ENCODE results near the gene P3H4. TPM values are rescaled to one million over a fixed set of nuclear protein-coding genes. Genes with fewer than 3 reads are reported as not detected.

The P3H4 gene
- total RNA-seq, 2 experiments from 2014 or later = 1.3 to 2.3 TPM

DNA sequence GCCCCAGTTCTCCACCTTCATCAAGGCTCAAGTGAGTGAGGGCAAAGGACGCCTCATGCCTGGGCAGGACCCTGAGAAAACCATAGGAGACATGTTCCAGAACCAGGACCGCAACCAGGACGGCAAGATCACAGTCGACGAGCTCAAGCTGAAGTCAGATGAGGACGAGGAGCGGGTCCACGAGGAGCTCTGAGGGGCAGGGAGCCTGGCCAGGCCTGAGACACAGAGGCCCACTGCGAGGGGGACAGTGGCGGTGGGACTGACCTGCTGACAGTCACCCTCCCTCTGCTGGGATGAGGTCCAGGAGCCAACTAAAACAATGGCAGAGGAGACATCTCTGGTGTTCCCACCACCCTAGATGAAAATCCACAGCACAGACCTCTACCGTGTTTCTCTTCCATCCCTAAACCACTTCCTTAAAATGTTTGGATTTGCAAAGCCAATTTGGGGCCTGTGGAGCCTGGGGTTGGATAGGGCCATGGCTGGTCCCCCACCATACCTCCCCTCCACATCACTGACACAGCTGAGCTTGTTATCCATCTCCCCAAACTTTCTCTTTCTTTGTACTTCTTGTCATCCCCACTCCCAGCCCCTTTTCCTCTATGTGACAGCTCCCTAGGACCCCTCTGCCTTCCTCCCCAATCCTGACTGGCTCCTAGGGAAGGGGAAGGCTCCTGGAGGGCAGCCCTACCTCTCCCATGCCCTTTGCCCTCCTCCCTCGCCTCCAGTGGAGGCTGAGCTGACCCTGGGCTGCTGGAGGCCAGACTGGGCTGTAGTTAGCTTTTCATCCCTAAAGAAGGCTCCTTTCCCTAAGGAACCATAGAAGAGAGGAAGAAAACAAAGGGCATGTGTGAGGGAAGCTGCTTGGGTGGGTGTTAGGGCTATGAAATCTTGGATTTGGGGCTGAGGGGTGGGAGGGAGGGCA is 10.7 kb upstream of the P3H4 start:
- H3K27ac Mint-ChIP-seq = no peak overlapping the region
- H3K4me3 Mint-ChIP-seq = no peak overlapping the region
- H3K27ac ChIP-seq (ENCODE audit: low read depth in 1 of 2, low read length in 2 of 2) = no peak overlapping the region
- no peaks in the 10 kb centered on the region for H3K9me3 Mint-ChIP-seq
- H3K9me3 ChIP-seq (ENCODE audit: control insufficient read depth in 1 of 2, insufficient read depth in 1 of 2, low read length in 2 of 2) = no peaks in the 10 kb centered on the region
- H3K4me3 ChIP-seq (ENCODE audit: low read length) = no peak overlapping the region
- H3K4me1 ChIP-seq (ENCODE audit: insufficient read depth, low read length) = no peaks in the 10 kb centered on the region
- peaks cover 3% of the 10 kb centered on the region for H3K36me3 Mint-ChIP-seq (ENCODE audit: low read depth)
- intact Hi-C loops (cut with DNase I, micrococcal nuclease) = no loop called here
- ChIA-PET POLR2A (interaction anchor here (1.2 kb wide), 1 partner anchor 12 kb away, joined by 3 read pairs; no protein-coding TSS in a partner anchor), CTCF (no interaction called here)
- ATAC-seq (ENCODE audit: poor library complexity) (no peak), DNase-seq (no peak)
- peaks cover 2% of the 10 kb centered on the region for H3K36me3 ChIP-seq (ENCODE audit: insufficient read depth, low read length)
- no peaks in the 10 kb centered on the region for H3K4me1 Mint-ChIP-seq (ENCODE audit: low read depth)
- H3K27me3 Mint-ChIP-seq = no peaks in the 10 kb centered on the region
- no peaks in the 10 kb centered on the region for H3K27me3 ChIP-seq (ENCODE audit: control insufficient read depth in 1 of 2, insufficient read depth in 2 of 2, low read length in 2 of 2)
- TF ChIP-seq, protein P1, sequence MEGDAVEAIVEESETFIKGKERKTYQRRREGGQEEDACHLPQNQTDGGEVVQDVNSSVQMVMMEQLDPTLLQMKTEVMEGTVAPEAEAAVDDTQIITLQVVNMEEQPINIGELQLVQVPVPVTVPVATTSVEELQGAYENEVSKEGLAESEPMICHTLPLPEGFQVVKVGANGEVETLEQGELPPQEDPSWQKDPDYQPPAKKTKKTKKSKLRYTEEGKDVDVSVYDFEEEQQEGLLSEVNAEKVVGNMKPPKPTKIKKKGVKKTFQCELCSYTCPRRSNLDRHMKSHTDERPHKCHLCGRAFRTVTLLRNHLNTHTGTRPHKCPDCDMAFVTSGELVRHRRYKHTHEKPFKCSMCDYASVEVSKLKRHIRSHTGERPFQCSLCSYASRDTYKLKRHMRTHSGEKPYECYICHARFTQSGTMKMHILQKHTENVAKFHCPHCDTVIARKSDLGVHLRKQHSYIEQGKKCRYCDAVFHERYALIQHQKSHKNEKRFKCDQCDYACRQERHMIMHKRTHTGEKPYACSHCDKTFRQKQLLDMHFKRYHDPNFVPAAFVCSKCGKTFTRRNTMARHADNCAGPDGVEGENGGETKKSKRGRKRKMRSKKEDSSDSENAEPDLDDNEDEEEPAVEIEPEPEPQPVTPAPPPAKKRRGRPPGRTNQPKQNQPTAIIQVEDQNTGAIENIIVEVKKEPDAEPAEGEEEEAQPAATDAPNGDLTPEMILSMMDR (IDR thresholded peaks at IDR 0.05) = no peak

DNA sequence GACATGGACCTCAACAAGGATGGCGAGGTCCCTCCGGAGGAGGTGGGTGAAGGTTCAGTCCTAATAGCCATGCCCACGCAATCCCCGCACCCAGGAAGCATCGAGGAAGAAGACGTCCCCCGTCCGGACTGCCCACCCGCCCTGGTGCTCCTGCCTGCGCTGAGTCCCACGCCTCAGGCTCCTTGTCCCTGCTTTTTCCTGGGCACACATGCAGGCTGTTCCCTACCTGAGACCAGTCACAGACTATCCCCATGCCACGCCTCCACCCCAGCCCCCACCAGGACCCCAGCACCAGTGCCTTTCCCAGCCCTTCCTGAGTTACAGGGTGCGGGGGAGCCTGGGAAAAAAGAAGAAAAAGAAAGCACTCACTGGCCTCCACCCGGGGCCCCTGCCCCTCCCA is 10.0 kb upstream of the P3H4 start:
- H3K27ac Mint-ChIP-seq = no peak overlapping the region
- CTCF ChIA-PET = no interaction called here
- Histone ChIP-seq H3K4me3 (ENCODE audit: low read length) (no peak overlapping the region), H3K27ac (ENCODE audit: low read depth in 1 of 2, low read length in 2 of 2) (no peak overlapping the region), H3K27me3 (ENCODE audit: control insufficient read depth in 1 of 2, insufficient read depth in 2 of 2, low read length in 2 of 2) (no peaks in the 10 kb centered on the region), H3K9me3 (ENCODE audit: control insufficient read depth in 1 of 2, insufficient read depth in 1 of 2, low read length in 2 of 2) (no peaks in the 10 kb centered on the region), H3K4me1 (ENCODE audit: insufficient read depth, low read length) (no peaks in the 10 kb centered on the region), H3K36me3 (ENCODE audit: insufficient read depth, low read length) (peaks cover 2% of the 10 kb centered on the region)
- H3K4me3 Mint-ChIP-seq = no peak overlapping the region
- H3K36me3 Mint-ChIP-seq (ENCODE audit: low read depth) = no peaks in the 10 kb centered on the region
- no peak for ATAC-seq (ENCODE audit: poor library complexity)
- no peaks in the 10 kb centered on the region for H3K27me3 Mint-ChIP-seq
- TF ChIP-seq, protein P1 (IDR thresholded peaks at IDR 0.05) = no peak
- H3K4me1 Mint-ChIP-seq (ENCODE audit: low read depth) = no peaks in the 10 kb centered on the region
- H3K9me3 Mint-ChIP-seq = no peaks in the 10 kb centered on the region
- intact Hi-C loops (cut with DNase I, micrococcal nuclease) = no loop called here
- POLR2A ChIA-PET = interaction anchor here (1.2 kb wide), 1 partner anchor 11 kb away, joined by 3 read pairs; no protein-coding TSS in a partner anchor
- DNase-seq = no peak

DNA sequence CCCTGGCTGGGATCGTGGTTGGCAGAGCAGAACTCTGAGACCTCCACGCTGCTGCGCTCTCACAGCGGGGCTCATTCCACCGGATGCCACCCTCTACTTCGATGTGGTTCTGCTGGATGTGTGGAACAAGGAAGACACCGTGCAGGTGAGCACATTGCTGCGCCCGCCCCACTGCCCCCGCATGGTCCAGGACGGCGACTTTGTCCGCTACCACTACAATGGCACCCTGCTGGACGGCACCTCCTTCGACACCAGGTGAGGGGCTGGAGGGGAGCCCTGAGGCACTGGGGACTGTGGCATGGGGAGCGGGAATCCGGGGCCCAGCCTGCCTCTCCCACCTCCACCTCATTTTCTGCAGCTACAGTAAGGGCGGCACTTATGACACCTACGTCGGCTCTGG is 6.3 kb upstream of the P3H4 start:
- no peaks in the 10 kb centered on the region for H3K4me1 Mint-ChIP-seq (ENCODE audit: low read depth)
- no peaks in the 10 kb centered on the region for H3K9me3 Mint-ChIP-seq
- CTCF ChIA-PET = no interaction called here
- ATAC-seq (ENCODE audit: poor library complexity) = no peak
- H3K4me1 ChIP-seq (ENCODE audit: insufficient read depth, low read length) = peaks cover under 1% of the 10 kb centered on the region
- no peak for DNase-seq
- POLR2A ChIA-PET = no interaction called here
- no peaks in the 10 kb centered on the region for H3K36me3 Mint-ChIP-seq (ENCODE audit: low read depth)
- no peaks in the 10 kb centered on the region for H3K27me3 ChIP-seq (ENCODE audit: control insufficient read depth in 1 of 2, insufficient read depth in 2 of 2, low read length in 2 of 2)
- no peaks in the 10 kb centered on the region for H3K9me3 ChIP-seq (ENCODE audit: control insufficient read depth in 1 of 2, insufficient read depth in 1 of 2, low read length in 2 of 2)
- TF ChIP-seq, protein P1 (IDR thresholded peaks at IDR 0.05) = no peak
- no peak overlapping the region for H3K4me3 Mint-ChIP-seq
- no peak overlapping the region for H3K27ac Mint-ChIP-seq
- no peak overlapping the region for H3K27ac ChIP-seq (ENCODE audit: low read depth in 1 of 2, low read length in 2 of 2)
- H3K4me3 ChIP-seq (ENCODE audit: low read length) = no peak overlapping the region
- no peaks in the 10 kb centered on the region for H3K27me3 Mint-ChIP-seq
- H3K36me3 ChIP-seq (ENCODE audit: insufficient read depth, low read length) = no peaks in the 10 kb centered on the region
- intact Hi-C loops (cut with DNase I, micrococcal nuclease) = no loop called here
